GM19025 (cell line): ENCODE results near the gene RAB40C.
A peak's percentile ranks its signal among the peaks of the same experiment; 100 is the strongest.

Source experiments
- ATAC-seq: cut with Tn5 transposase; IDR thresholded peaks from one replicate; pipeline ENCODE4 v1.9.1; 2021; ENCODE audit warnings: mild to moderate bottlenecking, low read depth, moderate library complexity; ENCODE audit not compliant: unreplicated experiment

RAB40C gene

DNA sequence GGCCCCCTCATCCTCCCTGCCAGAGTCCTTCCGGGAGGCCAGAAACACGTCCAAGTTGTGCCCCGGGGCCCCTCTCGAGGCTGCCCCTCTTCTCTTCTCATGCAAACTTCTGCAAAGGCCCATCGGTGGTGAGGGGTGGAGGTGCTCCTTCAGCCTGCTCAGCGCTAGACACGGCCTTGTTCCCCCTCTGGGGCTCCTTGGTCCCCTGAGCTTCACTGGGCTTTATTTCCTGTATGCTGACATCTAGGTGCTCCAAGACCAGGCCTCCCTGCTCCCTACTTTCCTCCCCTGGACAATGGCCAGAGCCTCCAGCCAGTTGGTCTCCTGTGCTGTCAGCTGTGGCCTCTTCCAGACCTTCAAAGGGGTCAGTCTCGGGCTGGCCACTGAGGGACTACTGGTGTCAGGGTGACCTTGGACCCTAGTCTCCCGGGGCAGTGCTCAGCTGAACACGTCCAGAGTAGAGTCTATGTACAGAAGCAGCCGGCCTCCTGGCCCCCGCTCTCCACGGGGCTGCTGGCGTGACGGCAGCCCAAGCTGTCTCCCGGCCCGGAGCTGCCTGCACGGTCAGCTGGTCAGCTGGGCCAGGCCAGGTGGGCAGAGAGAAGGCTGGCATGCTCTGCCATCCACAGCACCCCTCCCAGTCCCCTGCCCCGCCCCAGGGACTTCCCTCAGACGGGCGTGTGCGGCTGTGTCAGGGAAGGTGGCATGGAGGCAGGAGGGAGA lies 31.4 kb upstream of the RAB40C start:
- ATAC-seq = no peak

DNA sequence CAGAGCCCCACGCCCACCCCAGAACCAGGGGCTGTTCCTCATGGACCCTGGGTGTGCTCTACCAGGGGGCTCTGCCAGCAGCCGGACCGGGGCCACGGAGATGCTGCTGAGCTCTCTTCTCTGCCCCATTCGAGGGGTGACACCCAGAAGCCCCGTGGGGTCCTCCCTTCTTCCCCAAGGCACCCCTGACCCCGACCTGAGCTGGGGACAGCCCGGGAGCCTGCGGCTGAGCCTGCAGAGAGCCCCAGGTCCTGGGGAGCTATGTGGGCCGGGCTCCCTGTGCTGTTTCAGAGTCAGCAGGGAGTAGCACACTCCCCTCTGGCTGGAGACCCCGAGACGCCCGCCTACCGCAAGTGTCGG lies 30.9 kb upstream of the RAB40C start:
- no peak for ATAC-seq

DNA sequence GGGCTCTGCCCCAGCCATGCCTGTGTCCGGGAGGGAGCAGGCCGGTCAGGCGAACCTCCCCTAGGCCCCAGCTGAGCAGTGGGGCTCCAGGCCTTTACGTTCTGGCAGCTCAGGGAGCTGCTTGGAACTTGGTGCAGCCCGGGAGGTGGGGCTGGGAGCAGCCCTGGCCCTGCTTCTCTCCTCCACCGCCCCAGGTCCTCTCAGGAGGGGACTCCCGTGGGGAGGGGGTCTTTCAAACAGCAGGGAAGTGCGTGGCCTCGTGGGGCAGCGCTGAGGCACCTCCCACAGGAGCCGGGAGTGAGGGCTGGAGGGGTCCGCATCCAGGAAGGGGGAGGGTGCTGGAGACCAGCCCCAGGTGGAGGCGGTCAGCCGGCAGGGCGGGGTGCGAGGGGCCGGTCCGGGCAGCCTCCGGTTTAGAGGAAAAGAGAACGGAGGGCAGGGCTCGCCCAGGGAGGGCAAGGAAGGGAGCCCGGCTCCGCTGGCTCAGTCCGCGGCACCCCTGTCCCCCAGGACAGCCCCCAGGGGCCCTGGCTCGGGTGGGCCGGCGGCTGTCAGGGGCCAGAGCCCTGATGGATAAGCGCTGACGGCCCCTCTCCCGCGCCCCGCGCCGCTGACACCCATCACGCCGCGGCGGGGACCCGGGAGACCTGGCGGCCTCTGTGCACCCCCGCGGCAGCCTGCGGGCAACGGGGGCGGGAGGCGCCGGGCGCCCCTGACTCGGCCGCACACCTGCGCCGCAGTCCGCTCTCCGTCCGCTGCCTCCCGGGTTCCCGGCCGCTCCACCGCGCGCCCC lies 30.3 kb upstream of the RAB40C start:
- no peak for ATAC-seq

- ATAC-seq = no peak
Measured at GRCh38 chr16:560204-560700, 29.6 kb upstream of the RAB40C start, which contains the start of gene PRR35. TSS of gene PRR35 (plus strand) at chr16:560394. CDS start at chr16:563295, 2,901 bp downstream.

- ATAC-seq = no peak
Measured at GRCh38 chr16:560701-561412, 29.0 kb upstream of the RAB40C start.

- no peak for ATAC-seq
Measured at GRCh38 chr16:561413-561794, 28.5 kb upstream of the RAB40C start.

- ATAC-seq = no peak
Measured at GRCh38 chr16:561957-562938, 27.6 kb upstream of the RAB40C start.

- no peak for ATAC-seq
Measured at GRCh38 chr16:563072-563644, 26.7 kb upstream of the RAB40C start.

GRCh38 chr16:564690-565418 lies 25.0 kb upstream of the RAB40C start:
- ATAC-seq = no peak

- no peak for ATAC-seq
Measured at GRCh38 chr16:565419-566330, 24.2 kb upstream of the RAB40C start.

DNA sequence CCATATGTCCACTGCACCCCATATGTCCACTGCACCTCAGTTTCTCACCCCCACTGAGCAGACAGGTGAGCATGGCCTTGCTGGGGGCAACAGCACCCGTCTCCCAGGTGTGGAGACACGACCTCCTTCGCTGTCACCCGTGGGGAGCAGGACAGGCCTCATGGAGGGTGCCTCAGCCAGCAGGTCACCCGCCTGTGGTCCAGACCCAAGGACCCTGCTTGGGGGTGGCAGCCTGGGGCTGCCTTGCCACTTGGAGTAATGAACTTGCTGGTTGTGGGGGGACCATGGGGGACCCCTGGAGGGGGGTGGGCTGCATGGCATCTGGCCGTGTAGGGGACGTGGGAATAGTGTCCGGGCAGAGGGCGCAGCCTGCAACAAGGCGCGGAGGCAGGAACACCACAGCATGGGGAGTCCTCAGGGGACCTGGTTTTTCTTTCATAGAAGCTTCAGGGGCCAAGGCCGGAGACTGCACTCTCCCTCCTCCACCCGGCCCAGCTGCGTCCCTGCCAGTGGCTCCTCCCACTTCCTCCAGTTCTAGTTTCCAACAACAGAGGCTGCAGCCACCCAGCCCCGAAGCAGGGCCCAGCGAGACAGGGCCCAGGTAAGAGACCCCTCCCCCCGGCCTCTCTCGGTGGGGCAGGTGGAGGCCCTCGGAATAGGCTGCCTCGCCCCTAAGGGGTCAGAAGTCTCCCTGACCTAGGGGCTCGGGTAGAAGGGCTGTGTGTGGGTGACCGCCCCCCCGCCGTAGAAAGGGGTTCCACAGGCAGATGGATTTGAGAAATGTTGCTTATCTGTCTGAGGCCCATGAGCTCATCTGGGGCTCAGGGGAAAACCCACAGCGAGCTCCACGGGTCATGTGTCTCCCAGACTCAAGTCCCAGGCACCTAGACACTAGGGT lies 23.1 kb upstream of the RAB40C start, which contains the start of gene NHLRC4:
Gene NHLRC4 (plus strand): TSS at position 531 of the 898 bp plus-strand sequence. CDS start 1,043 bp downstream, outside the sequence.
- ATAC-seq = peak; percentile 53

GRCh38 chr16:567373-568256 lies 22.3 kb upstream of the RAB40C start:
- ATAC-seq = no peak

DNA sequence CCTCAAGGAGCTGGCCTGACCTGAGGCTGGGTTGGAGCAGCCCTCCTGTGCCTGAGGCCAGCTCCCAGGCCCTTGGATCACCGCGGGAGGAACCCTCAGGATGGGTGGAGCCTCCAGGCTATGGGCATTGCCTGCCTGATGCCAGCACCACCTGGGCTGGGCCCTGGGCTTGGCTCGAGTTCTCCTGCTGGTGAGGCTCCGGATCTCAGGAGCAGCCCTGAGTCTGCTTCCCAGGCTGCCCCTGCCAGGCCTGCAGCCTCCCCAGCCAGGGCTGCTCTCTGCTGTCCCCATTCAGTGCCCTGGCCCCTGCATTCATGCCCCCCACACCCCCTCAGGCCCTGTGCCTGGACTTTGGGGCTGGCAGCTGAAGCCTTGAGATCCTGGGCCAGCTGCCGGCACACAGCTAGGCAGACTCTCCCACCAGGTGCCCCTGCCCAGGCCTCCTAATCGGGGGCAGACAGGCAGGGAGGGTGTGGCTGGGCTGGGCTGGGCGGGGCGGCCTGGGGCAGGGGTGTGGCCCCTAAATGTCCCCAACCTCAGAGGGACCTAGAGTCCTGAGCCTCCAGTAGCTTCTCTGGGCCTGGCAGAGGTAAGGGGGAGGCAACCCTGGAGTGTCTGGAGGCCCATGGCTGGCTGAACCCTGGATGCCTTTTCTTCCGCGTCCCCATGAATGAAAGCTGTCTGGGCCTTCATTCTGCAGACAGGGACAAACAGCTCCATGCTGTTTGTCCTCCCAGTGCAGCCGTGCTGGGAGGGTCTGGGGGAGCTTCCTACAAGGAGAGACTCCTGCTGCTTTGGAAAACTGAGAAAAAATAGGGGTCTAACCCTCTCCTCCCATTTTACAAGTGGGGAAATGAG lies 21.2 kb upstream of the RAB40C start:
- ATAC-seq = no peak

DNA sequence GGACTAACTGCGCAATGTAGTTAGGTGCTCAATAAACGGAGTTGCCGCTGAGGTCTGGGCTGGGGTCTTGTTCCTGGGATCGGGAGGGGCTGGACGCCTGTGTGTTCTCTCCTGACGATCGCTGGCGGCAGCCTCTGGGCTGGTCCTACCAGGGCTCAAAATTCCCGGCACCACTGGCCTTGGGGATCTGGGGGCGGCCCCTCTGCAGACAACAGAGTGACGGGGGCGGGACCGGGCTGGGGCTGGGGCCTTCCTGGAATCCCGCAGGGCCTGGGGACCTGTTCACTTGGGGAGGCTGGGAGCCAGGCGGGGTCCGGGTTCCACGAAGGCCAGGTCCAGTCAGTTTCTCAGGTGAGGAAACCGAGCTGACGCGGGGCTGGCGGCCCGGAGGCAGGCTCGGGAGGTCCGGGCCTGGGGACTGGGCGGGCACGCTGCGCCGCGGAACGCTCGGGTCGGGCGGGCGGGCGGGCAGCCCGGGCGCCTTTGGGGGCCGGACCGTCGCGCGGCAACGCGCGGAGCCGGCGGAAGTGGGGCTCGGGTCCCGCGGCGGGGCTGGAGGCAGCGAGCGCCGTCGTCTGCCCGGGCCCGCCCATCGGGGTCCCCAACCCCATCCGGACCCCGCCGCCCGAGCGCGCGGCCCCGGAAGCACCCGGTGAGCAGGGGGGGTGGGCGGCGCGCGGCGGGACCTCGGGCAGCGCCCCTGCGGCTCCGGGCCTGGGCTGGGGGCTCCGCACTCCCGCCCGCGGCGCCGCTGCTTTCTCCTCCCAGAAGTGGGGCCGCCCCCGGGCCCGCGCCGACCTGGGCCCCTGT lies 20.2 kb upstream of the RAB40C start, which contains the start of gene PIGQ:
Gene PIGQ (plus strand): TSS at position 524 of the 810 bp plus-strand sequence. CDS start 4,107 bp downstream, outside the sequence.
- ATAC-seq = no peak
